ENCODE data around the gene GORASP1. TPM values are rescaled to one million over a fixed set of nuclear protein-coding genes. Genes with fewer than 3 reads are reported as not detected.

GORASP1 gene
- total and polyA plus RNA-seq, 2 of the 8 experiments (the other 6 are each of a cell fraction or from before 2014, with no cell fraction given) = 33.4 to 33.5 TPM

DNA sequence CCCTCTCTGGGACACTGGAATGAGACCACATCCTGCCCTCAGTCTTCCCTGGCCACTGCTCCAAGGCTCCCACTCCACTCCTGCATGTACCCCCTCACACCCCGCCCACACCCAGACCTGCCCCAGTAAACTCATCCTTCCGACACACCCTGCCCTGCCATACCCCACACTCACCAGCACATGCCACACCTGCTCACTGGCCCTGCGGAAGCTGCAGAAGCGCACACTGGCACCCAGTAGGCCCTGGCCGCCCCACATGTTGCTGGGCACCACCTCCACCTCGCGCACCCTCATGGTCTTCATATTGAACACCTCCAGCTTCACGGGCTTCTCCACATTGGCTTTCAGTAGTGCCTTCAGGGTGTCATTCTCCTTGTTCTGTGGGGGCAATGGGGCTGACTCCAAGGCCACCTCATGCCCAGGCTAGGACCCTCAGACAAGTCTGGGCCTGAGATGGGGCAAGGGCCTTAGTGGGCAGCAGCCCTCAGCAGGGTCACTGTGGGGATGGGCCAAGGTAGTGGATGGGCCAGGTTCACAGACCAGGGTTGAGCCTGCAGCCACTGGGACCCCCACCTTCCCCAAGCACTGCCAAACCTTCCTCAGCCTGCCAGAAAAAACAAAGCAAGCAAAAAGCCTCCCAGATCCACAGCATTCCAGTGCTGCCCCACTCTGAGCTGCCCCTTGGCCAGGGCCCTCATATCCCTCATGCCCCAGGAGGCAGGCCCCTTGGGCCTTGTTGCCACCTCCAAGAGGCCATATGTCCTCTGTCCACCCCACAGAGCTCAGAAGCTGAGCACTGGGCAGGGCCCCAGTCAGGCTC, 4.7 kb downstream of the GORASP1 start:
- FAIRE-seq (no peak), DNase-seq (ENCODE audit: low read depth in 1 of 2, low spot score in 2 of 2) (peak in 1 of 2 experiments; percentile 41)
- H4K8ac ChIP-seq (ENCODE audit: extremely low read depth, insufficient read depth, low read length) = no peak overlapping the region
- H2AFZ ChIP-seq (ENCODE audit: low read length) = no peak overlapping the region
- H3K23me2 ChIP-seq (ENCODE audit: low read depth, low read length) = peaks cover 8% of the 10 kb centered on the region; the same call in 1 of the 2 replicates
- CTCF ChIA-PET (ENCODE audit: partially characterized antibody) = interaction anchor here (0.9 to 10.4 kb wide), 5 partner anchors 14 to 188 kb away, joined by 3 to 106 read pairs (median 10); partner anchors contain the start of gene CX3CR1
- H3K23ac ChIP-seq (ENCODE audit: insufficient read length) = no peak overlapping the region
- peaks cover 0 to 12% of the 10 kb centered on the region in 2 experiments for H4K20me1 ChIP-seq (replicated peaks in 1 of 2; ENCODE audit: control insufficient read depth in 1 of 2, insufficient read depth in 2 of 2, low read length in 2 of 2)
- no peaks in the 10 kb centered on the region for H3K79me2 ChIP-seq (ENCODE audit: control insufficient read depth in 1 of 2, insufficient read depth in 2 of 2, low read length in 2 of 2)
- POLR2A ChIA-PET (ENCODE audit: partially characterized antibody) = interaction anchor here (1.7 kb wide), 1 partner anchor 10 kb away, joined by 4 read pairs; no protein-coding TSS in a partner anchor
- 84% methylated on average over 8 of the region's 8 CpGs; no CpG with 5 or more reads in 1 of the 2 experiments for WGBS, 2 experiments (ENCODE audit: extremely low coverage in 1 of 2, insufficient coverage in 1 of 2, insufficient read length in 1 of 2, insufficient replicate concordance in 2 of 2, low coverage in 1 of 2, low lambda C conversion rate in 2 of 2, missing lambda C conversion rate in 1 of 2)
- H2BK120ac ChIP-seq (replicated peaks; ENCODE audit: low read depth, low read length) = no peak overlapping the region
- no peaks in the 10 kb centered on the region; a peak in 2 of 7 replicates for H3K4me1 ChIP-seq (replicated peaks in 1 of 4; ENCODE audit: control insufficient read depth in 3 of 4, insufficient read depth in 4 of 4, low read length in 3 of 4)
- no peak overlapping the region for H3K4me3 ChIP-seq (ENCODE audit: extremely low read depth in 1 of 4, insufficient read depth in 2 of 4, low read depth in 3 of 4, low read length in 4 of 4)
- no peak overlapping the region for H2AK5ac ChIP-seq (ENCODE audit: low read depth, low read length)
- H3K9me3 ChIP-seq (ENCODE audit: insufficient read depth in 2 of 2, low read depth in 1 of 2, low read length in 1 of 2) = no peaks in the 10 kb centered on the region; a peak in 1 of 4 replicates
- H3K36me3 ChIP-seq (ENCODE audit: control insufficient read depth in 2 of 4, insufficient read depth in 4 of 4, low read length in 3 of 4) = peaks cover 7 to 14% (median 10%) of the 10 kb centered on the region in 4 experiments; a peak in 6 of 8 replicates
- H3K9ac ChIP-seq (replicated peaks in 1 of 4; ENCODE audit: extremely low read depth in 1 of 4, low read depth in 3 of 4, low read length in 3 of 4) = no peak overlapping the region
- H3K56ac ChIP-seq (replicated peaks; ENCODE audit: insufficient read length, low read depth, low read length) = no peak overlapping the region
- H2BK20ac ChIP-seq (ENCODE audit: low read length) = no peak overlapping the region
- peaks cover 0 to 2% (median 0%) of the 10 kb centered on the region in 4 experiments; a peak in 1 of 7 replicates for H3K27me3 ChIP-seq (replicated peaks in 1 of 4; ENCODE audit: control insufficient read depth in 3 of 4, extremely low read depth in 1 of 4, insufficient read depth in 3 of 4, low read length in 3 of 4)
- H2BK15ac ChIP-seq (ENCODE audit: low read length) = no peak overlapping the region
- H4K91ac ChIP-seq (replicated peaks; ENCODE audit: insufficient read length, low read length) = no peak overlapping the region
- no peak overlapping the region for H3K18ac ChIP-seq (ENCODE audit: extremely low read depth, low read length)
- no peak overlapping the region for H3K4me2 ChIP-seq (ENCODE audit: insufficient read depth in 1 of 2, low read depth in 2 of 2, low read length in 2 of 2)
- peaks cover 6% of the 10 kb centered on the region; the same call in 1 of the 2 replicates for H3K79me1 ChIP-seq (ENCODE audit: low read depth, low read length)
- H4K5ac ChIP-seq (ENCODE audit: insufficient read length, low read depth, low read length) = no peak overlapping the region
- H3K27ac ChIP-seq (ENCODE audit: low read depth, low read length) = no peak overlapping the region
- no peak overlapping the region for H3K14ac ChIP-seq (ENCODE audit: insufficient read length)
- H3K4ac ChIP-seq (replicated peaks; ENCODE audit: insufficient read length, low read depth, low read length) = no peak overlapping the region
- no peak overlapping the region for H2BK12ac ChIP-seq (ENCODE audit: low read depth, low read length)
- no peak overlapping the region for H2BK5ac ChIP-seq (ENCODE audit: low read depth, low read length)
- TF ChIP-seq GABPA (IDR thresholded peaks at IDR 0.05; ENCODE audit: borderline replicate concordance, insufficient read depth, low read length) = no peak
- TF ChIP-seq CEBPB (IDR thresholded peaks at IDR 0.05; ENCODE audit: low read depth, low read length) = no peak
- TF ChIP-seq SIRT6 (IDR thresholded peaks at IDR 0.05; ENCODE audit: low read length) = no peak
- TF ChIP-seq SP1 (IDR thresholded peaks at IDR 0.05; ENCODE audit: low read depth, low read length) = no peak
- TF ChIP-seq CTBP2 (IDR thresholded peaks at IDR 0.05; ENCODE audit: borderline replicate concordance, insufficient read depth, insufficient read length, low read length) = no peak
- no peak for TF ChIP-seq SUZ12 (IDR thresholded peaks at IDR 0.05; ENCODE audit: low read length)
- no peak for TF ChIP-seq MAFK (IDR thresholded peaks at IDR 0.05; ENCODE audit: low read depth, low read length)
- no peak for TF ChIP-seq RXRA (IDR thresholded peaks at IDR 0.05; ENCODE audit: insufficient read depth, low read depth, low read length)
- no peak for TF ChIP-seq HDAC6 (IDR thresholded peaks at IDR 0.05; ENCODE audit: low read depth, low read length)
- no peak for TF ChIP-seq TEAD4 (IDR thresholded peaks at IDR 0.05; ENCODE audit: low read depth, low read length)

All from H1 (cell line).